Ascending aorta (tissue), 2 donors: ENCODE data around the gene AQP6. TPM values are rescaled to one million over a fixed set of nuclear protein-coding genes. Genes with fewer than 3 reads are reported as not detected.

Experiments
- DNase-seq, 2 donors: peaks; one replicate each; pipeline ENCODE4 v3.0.0-alpha.2; 2019; ENCODE audit warnings: low spot score in 2 of 2
- H3K27ac ChIP-seq, 2 donors: fragments of 200-600 bp; sonication (generic); one replicate each; pipeline ENCODE4 v1.5.1; 2016 to 2017; ENCODE audit warnings: mild to moderate bottlenecking in 1 of 2
- H3K27me3 ChIP-seq: fragments of 200-600 bp; sonication (generic); one replicate; pipeline ENCODE4 v1.5.1; 2017
- H3K36me3 ChIP-seq, 2 donors: fragments of 200-600 bp; sonication (generic); one replicate each; pipeline ENCODE4 v1.5.1; 2016
- H3K4me1 ChIP-seq, 2 donors: fragments of 200-600 bp; sonication (generic); one replicate each; pipeline ENCODE4 v1.5.1; 2016 to 2017; ENCODE audit warnings: mild to moderate bottlenecking in 1 of 2
- H3K4me3 ChIP-seq, 2 donors: fragments of 200-600 bp; sonication (generic); one replicate each; pipeline ENCODE4 v1.5.1; 2016 to 2017; ENCODE audit warnings: mild to moderate bottlenecking in 1 of 2
- H3K9me3 ChIP-seq, 2 donors: fragments of 200-600 bp; sonication (generic); one replicate each; pipeline ENCODE4 v1.5.1; 2016
- intact Hi-C: fragments of 100-400 bp; cut with DNase I; formaldehyde crosslinking; loops from one replicate; pipeline ENCODE4 v1.15.1; 2023
- total RNA-seq: library from RNA; depleted of rRNA; stranded (reverse); fragments of >200 nt; gene quantifications from one replicate; pipeline ENCODE4 v1.1.0, GENCODE V29; 2016
- TF ChIP-seq, protein P1 (sequence below), 3 experiments: fragments of 200-600 bp in 2 of 3; fragments of 450-650 bp in 1 of 3; sonication (generic) in 2 of 3; IDR thresholded peaks; one replicate each; pipeline ENCODE4 v1.5.1; 2016 to 2019; ENCODE audit warnings: antibody characterized with exemption in 3 of 3, mild to moderate bottlenecking in 1 of 3, moderate library complexity in 1 of 3

The AQP6 gene, protein sequence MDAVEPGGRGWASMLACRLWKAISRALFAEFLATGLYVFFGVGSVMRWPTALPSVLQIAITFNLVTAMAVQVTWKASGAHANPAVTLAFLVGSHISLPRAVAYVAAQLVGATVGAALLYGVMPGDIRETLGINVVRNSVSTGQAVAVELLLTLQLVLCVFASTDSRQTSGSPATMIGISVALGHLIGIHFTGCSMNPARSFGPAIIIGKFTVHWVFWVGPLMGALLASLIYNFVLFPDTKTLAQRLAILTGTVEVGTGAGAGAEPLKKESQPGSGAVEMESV
- total RNA-seq = not detected

DNA sequence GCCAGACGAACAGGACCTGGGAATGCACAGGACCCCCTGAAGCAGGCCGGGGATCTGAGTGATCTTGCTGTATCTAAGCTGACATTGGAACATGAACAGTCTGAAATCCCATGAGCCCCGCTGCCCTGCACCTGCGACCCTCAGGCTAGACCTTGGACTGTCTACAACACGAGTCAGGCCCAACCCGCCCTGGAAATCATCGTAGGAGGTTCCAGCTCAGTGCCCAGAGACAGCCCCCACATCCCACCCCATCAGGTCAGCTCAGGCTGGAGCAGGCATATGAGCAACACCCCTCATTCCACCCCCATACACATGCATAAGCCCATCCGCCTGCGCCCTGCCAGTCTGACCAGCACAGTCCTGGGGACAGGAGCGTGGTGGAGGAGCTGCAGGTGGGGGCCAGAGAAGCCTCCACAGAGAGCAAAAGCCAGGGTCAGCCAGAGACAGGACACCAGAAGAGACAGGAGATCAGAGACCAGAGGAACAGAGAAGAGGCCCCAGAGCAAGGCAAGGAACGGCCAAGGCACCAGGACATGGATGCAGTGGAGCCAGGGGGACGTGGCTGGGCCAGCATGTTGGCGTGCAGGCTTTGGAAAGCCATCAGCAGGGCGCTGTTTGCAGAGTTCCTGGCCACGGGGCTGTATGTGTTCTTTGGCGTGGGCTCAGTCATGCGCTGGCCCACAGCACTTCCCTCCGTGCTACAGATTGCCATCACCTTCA lies at the start of gene AQP6:
Gene AQP6 (plus strand): TSS at position 307 of the 720 bp plus-strand sequence. CDS start 227 bp downstream, at position 534.
- intact Hi-C loops = no loop called here
- TF ChIP-seq, protein P1, sequence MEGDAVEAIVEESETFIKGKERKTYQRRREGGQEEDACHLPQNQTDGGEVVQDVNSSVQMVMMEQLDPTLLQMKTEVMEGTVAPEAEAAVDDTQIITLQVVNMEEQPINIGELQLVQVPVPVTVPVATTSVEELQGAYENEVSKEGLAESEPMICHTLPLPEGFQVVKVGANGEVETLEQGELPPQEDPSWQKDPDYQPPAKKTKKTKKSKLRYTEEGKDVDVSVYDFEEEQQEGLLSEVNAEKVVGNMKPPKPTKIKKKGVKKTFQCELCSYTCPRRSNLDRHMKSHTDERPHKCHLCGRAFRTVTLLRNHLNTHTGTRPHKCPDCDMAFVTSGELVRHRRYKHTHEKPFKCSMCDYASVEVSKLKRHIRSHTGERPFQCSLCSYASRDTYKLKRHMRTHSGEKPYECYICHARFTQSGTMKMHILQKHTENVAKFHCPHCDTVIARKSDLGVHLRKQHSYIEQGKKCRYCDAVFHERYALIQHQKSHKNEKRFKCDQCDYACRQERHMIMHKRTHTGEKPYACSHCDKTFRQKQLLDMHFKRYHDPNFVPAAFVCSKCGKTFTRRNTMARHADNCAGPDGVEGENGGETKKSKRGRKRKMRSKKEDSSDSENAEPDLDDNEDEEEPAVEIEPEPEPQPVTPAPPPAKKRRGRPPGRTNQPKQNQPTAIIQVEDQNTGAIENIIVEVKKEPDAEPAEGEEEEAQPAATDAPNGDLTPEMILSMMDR (IDR thresholded peaks at IDR 0.05) = no peak
- no peak for DNase-seq

DNA sequence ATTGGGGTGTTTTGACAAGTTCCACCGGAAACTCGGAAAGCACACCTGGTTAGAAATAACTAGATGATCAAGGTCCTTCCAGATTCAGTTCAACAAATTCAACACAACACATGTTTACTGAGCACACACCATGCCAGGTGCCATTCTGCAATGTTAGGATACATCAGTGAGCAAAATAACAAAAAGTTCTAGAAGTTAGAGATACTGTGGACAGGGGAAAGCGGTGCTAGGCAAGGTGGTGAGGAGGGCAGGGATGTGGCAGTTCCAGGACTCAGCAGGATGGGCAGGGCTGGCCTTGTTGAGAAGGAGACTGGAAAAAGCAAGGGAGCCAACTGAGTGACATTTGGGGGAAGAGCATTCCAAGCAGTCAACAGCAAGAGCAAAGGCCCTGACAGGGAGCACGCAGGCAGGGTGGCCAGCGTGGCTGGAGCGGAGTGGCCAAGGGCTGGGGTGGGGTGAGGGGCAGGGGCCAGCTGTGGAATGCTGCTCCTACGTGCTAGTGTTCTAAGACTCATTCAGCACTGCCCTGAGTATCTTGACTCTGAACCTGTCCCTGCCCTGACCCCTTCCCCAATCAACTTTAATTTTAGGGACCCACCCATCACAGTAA lies 49.6 kb upstream of the AQP6 start:
- intact Hi-C loops = no loop called here
- DNase-seq = peak in 1 of 2 donors; percentile 63
- TF ChIP-seq, protein P1 (IDR thresholded peaks at IDR 0.05) = no peak
- no peaks in the 10 kb centered on the region for H3K4me1 ChIP-seq
- no peaks in the 10 kb centered on the region for H3K9me3 ChIP-seq
- no peaks in the 10 kb centered on the region for H3K27me3 ChIP-seq
- no peak overlapping the region for H3K4me3 ChIP-seq
- no peaks in the 10 kb centered on the region for H3K36me3 ChIP-seq
- H3K27ac ChIP-seq = no peak overlapping the region

More for the DNA sequence above, at the start of gene AQP6:
- Histone ChIP-seq H3K4me3 (no peak within 1 kb of the TSS), H3K4me1 (peaks cover 0 to 15% of the 10 kb centered on the region in 2 donors), H3K27ac (no peak within 1 kb of the TSS), H3K27me3 (no peaks in the 10 kb centered on the region), H3K36me3 (no peaks in the 10 kb centered on the region), H3K9me3 (no peaks in the 10 kb centered on the region)

DNA sequence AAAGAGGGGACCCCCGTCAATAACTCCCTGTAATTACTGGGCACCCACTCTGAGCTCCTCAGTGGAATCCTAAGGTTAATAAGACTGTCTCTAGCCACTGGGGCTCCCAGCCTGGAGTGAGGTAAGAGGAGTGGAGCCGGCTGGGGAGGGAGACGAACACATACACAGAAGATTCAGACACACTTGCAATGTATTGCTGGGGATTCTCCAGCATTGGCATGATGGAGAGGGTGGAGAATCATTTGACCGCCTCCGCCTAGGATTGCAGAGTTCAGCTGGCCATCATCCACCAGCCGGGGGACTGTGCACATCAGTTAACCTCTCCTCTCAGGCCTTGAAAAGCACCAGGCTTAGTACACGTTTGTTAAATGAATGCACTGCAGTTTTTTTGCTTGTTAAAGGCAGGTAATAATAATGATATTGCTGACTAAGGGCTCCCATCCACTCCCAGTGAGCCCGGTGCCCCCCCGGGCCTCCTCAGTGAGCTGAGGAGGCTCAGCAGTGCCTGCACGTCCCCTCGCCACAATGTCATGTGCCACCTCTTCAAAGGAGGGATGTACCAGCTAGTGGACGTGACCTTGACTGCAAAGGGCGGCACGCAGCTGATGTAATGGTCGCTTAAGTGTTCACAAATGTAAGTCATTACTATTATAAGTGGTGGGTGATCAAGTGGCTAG lies 48.7 kb upstream of the AQP6 start:
- DNase-seq = peak in 1 of 2 donors; percentile 62
- intact Hi-C loops = no loop called here
- TF ChIP-seq, protein P1 (IDR thresholded peaks at IDR 0.05) = no peak
- Histone ChIP-seq H3K9me3 (no peaks in the 10 kb centered on the region), H3K4me1 (no peaks in the 10 kb centered on the region), H3K27ac (no peak overlapping the region), H3K36me3 (no peaks in the 10 kb centered on the region), H3K27me3 (no peaks in the 10 kb centered on the region), H3K4me3 (no peak overlapping the region)

DNA sequence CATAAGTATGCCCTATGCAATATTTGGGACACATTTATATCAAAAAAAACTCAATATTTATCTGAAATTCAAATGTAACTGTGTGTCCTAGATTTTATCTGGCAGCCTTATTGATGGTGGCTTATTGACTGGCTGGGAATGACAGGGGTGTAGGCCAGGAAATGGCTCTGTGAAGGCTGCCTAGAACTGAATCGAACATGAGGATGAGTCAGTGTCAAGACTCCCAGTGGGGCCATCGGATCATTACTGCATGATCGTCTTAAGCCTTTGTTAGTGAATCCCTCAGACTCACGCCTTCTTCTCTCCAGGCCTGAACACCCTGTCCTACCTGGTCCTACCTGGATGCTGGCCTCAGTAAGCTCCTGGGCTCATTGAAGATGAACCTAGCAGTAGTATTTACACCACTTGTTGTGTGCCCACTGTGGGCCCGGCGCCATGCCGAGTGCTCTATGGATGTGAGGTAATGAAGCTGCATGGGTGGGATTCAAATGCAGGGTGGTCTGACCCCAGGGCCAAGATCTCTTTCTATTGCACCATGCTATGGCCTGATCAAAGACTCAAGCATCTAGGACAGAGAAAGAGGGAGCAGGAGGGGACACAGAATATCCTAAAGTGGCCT lies 48.0 kb upstream of the AQP6 start:
- Histone ChIP-seq H3K27ac (no peak overlapping the region), H3K9me3 (no peaks in the 10 kb centered on the region), H3K4me3 (no peak overlapping the region), H3K4me1 (no peaks in the 10 kb centered on the region), H3K36me3 (no peaks in the 10 kb centered on the region), H3K27me3 (no peaks in the 10 kb centered on the region)
- intact Hi-C loops = no loop called here
- peak in 1 of 2 donors; percentile 41 for DNase-seq
- TF ChIP-seq, protein P1 (IDR thresholded peaks at IDR 0.05) = no peak
